ENCODE results near the gene MLLT6.

The MLLT6 gene

GRCh38 chr17:38704606-38705522, at the start of gene MLLT6:
Gene MLLT6, plus strand, starts transcription at chr17:38705273. Its CDS starts 360 bp downstream, at chr17:38705633.
- DNase-seq, result peak; percentile 82

DNA sequence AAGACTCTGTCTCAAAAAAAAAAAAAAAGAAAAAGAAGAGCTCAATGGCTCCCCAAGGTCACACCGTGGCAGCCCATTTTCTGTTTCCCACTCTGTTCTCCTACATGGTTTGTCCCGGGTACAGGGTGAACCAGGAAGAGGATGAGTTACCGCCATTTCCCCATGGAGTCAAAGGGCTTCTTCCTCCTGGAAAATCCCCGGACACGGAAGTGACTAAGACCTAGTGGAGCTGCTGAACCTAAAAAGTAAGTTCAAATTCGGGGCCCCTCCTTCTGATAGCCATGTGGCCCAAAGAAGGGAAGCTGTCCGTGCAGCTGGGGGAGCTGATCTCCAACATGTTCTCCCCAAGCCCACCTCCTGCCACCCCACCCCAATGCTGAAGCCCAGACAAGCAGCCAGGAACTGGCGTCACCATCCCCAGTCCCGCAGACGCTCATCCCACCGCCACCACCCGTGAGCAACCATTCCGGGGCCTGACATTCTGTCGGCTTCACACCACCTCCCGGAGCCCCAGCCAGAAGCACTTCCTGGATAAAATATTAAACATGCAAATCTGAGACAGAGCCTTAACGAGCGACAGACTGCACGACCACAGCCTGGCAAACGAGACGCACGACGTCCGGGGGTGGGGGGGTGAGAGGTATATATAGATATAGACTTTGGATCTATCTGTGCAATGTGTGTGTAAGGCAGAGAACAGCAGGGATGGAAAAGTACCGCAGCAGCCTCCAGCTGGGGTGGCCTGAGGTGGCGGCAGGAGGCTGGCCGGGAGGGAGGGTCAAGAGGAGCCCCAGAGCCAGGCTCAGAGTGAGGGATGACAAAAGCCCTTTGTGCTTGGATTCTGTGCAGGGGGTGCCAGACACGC, 47.9 kb upstream of the MLLT6 start:
- DNase-seq, result peak; percentile 54

GRCh38 chr17:38657824-38658740, 47.0 kb upstream of the MLLT6 start:
- DNase-seq, result no peak

DNA sequence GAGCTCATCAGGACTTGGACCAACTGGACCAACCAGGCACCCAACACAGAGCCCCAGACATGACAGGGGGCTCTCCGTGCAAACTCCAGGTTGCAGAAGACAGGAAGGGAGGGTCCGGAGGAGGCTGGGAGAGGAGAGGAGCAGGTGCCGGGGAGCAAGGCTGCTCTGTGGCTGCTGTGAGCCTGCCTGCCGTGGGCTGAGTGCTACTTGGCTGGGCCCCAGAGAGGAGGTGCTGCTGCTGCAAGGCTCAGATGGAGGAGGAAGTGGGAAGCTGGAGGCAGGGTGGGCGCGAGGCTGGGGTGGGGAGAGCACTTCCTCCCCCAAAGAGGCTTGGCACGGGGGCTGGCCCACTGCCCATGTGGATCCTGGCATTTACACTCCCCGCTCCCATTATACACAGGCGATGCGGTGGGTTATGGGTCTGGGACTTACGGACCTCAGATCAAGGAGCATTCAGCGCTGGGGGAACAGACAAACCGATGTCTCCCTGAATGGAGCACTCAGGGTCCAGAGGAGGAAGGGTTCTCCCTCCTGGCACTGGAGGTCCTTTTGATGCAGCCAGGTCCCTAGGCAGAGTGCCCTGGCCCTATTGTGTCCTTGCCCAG, 46.2 kb upstream of the MLLT6 start:
- no peak for DNase-seq

GRCh38 chr17:38659415-38659814, 45.7 kb upstream of the MLLT6 start:
- no peak for DNase-seq

DNA sequence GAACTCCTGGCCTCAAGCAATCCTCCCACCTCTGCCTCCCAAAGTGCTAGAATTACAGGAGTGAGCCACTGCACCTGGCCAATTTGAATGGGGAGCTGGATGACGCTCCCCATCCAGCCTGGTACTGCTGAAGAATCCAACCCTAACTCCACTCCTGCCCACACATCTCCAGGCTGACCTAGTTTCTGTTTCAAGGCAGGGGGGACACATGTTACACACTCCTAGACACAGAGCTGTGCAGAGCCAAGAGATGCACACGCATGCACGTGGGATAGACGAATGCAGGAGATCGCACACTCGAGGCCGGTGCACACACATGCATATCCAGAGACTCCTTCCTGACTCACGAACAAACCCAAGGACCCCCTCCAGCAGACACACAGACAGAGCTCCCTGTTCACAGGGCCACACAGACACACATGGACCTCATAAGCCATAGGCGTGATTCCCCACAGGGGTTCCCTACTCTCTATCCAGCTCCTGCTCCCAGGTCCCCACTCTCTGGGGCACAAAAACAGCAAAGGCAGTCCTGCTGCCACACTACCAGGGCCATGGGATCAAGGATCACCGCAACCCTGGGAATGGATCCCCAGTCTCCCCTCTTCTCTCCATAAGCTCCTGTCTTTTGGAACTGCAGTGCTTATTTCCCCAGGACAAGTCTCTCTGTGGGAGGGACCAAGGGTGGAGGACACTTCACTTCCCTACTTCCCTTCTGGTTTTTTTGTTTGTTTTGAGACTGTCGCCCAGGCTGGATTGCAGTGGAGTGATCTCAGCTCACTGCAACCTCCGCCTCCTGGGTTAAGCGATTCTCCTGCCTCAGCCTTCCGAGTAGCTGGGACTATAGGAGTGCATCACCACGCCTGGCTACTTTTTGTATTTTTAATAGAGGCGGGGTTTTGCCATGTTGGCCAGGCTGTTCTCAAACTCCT, 44.7 kb upstream of the MLLT6 start:
- DNase-seq, result no peak

GRCh38 chr17:38663125-38663751, 41.8 kb upstream of the MLLT6 start:
- DNase-seq, result peak; percentile 72

DNA sequence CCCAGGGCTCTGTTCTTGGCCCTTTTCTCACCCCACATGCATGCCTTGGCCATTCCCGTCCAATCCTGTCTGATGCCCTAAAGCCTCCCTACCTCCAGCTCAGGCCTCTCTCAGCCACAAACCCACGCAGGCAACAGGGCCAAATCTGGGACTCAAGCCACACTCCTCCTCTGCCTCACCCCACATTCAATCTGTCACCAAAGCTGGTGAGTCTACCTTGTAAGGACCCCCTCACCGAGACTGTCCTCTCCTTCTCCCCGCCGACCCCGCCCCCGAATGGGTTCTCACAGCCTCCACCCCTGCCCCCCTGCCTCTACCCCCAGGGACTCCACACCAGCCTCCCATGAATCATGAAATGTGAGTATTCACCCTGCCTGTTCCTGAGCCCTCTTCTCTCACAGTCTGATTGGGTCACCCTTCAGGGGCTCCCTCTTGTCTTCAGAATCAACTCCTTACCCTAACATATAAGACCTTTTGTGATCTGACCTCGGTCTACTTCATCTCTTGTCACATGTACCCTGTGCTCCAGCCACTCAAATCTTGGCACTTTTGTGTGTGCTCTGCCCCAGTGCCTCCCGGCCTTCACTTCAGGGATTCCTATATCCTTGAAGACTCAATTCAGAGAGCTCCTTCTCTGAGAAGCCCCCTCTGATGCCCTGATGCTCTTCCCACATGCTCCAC, 41.0 kb upstream of the MLLT6 start:
- no peak for DNase-seq

DNA sequence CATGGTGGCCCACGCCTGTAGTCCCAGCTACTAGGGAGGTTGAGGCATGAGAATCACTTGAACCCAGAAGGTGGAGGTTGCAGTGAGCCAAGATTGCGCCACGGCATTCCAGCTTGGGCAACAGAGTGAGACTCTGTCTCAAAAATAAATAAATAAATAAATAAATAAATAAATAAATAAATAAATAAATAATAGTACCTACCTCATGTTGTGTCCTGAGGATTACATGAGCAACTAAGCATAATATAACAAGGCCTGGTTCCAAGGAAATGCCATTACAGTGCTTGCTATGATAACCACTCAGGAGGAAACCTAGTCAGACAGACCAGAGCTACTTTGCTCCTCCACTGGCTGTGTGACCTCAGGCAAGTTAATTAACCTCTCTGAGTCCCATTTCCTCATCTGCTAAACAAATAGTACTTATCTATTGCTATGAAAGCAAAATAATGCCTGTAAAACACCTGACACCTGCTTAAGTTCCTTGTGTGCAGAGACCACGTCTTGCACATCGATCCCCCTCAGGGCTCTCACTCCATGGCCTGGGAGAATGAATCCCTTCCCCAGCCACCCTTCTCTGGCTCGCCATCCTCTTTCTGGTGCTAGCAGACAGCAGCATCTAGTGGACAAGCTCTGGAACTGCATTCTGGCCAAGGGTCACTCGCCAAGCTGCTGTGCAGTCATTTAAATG, 37.8 kb upstream of the MLLT6 start:
- DNase-seq, result peak; percentile 77

- no peak for DNase-seq
Observed at GRCh38 chr17:38667787-38668122, 37.3 kb upstream of the MLLT6 start.

DNA sequence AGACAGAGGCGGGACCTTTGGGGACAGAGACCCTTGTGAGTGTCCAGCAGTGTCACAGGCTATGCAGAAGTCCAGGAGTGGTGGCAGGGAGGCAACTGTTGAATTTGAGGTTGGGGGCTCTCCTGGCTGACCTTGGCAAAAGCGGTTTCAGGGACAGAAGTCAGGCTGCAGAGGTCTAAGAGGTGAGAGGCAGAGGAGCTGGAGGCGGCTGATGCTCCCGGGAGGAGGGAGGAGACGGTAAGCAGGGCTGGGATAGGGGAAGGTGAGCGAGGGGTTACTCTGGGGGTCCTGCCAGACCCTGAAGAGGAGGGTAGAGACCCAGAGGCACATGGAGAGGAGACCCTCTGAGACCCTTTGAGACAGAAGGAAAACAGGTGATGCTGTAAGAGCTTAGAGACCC, 35.6 kb upstream of the MLLT6 start:
- no peak for DNase-seq

DNA sequence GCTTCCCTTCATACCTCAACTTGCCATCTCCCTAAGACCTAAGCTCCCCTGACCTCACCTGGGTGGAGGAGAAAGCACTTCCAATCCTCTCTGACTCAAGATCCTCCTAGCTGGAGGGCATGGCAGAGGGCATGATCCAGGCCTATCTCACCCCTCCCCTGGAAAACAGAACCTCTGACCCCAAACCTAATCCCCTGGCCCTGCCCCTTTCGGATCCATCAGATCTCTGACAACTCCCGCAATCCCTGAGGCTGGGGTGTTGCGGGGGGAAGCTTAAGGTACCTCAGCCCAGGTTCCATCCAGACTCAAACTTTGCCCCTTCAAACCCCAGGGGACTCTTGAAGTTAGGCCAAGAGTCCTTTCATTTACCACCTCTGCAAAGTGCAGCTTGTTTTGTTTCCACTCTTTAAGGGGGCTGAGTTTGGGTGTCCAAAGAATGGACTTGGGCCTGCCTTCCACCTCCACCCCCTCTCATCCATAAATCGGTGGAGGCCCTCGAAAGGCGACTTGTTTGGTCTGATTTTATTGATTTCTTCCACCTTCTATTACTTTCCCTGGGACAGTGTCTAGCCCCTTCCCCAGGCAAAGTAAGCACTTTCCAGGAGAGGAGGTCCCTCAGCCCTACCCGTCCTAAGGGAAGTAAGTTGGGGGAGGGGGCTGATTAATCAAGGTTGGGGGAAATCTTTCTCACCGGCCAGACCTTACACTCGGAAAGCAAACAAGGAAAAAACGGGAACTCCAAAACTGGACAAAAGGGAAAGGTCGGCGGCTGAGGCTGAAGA, 32.9 kb upstream of the MLLT6 start:
- no peak for DNase-seq

DNA sequence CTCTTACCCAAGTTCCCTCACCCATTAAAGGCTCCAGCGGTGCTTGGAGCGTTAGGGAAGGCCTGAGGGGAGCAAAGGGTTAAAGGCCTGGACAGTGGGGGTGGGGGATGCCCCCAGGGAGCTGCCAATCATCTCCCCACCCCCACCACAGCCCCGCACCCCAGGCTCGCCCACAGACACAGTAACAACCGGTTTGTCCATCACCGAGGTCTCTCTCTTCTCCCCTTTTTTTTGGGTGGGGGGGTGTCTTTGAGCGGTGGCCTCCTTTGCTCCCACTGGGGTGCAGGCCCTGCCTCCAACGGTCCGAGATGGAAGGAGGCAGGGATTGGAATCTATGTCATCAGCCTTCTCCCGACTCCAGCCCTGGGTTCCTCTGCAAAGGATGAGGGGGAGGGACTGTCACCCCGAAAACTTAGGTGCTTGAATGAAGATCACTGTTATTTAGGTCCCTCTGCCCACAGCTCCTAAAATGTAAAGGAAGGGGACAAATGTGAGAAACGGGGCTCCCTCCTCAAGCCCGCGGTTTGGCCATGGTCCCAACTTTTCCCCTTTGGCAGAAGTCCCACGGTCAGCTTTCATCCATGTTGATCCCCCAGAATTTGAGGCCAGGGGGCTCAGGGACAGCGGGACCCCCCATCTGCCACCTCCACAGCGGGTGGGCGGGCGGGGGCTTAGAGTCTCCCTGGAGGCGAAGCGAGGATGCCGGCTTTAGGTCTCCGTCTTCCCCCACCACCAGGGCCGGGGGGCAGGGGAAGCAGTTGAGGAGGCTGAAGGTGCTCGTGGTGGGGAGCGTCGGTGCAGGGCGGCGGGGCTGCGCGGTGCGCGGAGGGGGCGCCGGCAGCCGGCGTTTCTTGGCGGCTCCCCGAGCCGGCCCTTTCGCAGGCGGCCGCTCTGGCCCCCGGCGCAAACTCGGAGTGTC, 32.0 kb upstream of the MLLT6 start:
- DNase-seq, result no peak

DNA sequence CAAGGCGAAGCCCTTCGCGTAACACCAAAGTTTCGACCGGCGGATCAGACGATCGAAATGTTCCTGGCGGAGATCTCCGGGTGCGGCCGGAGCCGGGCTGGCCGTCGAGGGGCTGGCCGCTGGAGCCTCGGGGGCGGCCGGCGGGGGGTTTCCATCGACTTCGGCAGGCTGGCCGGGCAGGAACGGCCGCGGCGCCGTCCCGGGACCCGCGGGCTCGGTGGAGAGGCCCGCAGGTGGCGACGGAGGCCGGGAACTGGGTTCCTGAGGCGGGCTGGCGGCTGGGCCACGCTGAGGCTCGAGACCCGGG, 31.4 kb upstream of the MLLT6 start:
- no peak for DNase-seq

DNA sequence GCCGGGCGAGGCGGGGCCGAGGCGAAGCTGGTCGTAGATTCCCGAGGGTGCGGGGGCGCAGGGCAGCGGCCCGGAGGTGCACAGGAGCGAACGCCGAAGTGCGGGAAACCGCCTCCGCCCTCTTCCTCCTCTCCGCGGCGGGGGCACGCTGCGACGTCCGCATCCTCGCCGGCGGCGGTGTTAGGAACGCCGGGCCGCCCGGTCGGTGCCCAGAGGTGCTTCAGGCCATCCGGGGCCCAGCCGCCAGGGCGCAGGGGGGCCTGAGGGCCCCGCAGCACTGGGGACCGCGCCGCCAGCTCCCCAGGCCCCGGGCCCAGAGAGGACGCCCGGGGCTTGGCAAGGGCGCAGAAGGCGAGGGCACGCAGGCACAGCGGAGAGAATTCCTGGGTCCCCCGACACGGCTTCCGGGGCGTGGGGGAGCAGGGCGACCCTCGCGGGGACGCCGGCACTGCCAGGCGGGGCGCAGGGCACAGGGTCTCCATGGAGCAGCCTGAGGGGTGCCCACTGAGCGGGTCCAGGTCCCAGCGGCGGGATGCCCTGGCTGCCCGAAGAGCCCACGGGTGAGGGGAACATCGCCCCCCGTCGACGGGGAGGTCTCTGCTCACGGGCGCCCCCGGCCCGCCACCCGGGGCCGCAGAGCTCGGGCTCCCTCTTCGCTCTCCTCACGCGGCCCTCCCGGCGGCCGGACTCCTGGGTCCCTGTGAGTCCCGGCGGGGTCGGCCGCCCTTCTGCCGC, 30.9 kb upstream of the MLLT6 start:
- peak; percentile 77 for DNase-seq

GRCh38 chr17:38674749-38675615, 30.1 kb upstream of the MLLT6 start, which contains the start of gene EPOP:
Gene EPOP, minus strand, starts transcription at chr17:38674957. Its CDS starts 462 bp downstream, at chr17:38674495.
- peak; percentile 85 for DNase-seq
